Testis (tissue), 3 donors: Measurements from ENCODE around the gene CACNB4. TPM values are rescaled to one million over a fixed set of nuclear protein-coding genes. Genes with fewer than 3 reads are reported as not detected.

ENCODE experiments used
- DNase-seq: peaks from one replicate; pipeline ENCODE4 v3.0.0-alpha.2; 2019
- H3K27ac ChIP-seq, 2 donors: fragments of 200-600 bp; sonication (generic); one replicate each; pipeline ENCODE4 v1.5.1; 2019
- H3K27me3 ChIP-seq: fragments of 200-600 bp; sonication (generic); one replicate; pipeline ENCODE4 v1.5.1; 2019
- H3K36me3 ChIP-seq: fragments of 200-600 bp; sonication (generic); one replicate; pipeline ENCODE4 v1.5.1; 2017; ENCODE audit warnings: low read depth; ENCODE audit errors: missing control alignments
- H3K4me1 ChIP-seq: fragments of 200-600 bp; sonication (generic); one replicate; pipeline ENCODE4 v1.5.1; 2019
- H3K4me3 ChIP-seq, 2 donors: fragments of 200-600 bp; sonication (generic); one replicate each; pipeline ENCODE4 v1.5.1; 2017 to 2019
- H3K9me3 ChIP-seq: fragments of 200-600 bp; sonication (generic); one replicate; pipeline ENCODE4 v1.5.1; 2017
- POLR2A ChIP-seq: fragments of 450-650 bp; IDR thresholded peaks from one replicate; pipeline ENCODE4 v1.6.1; 2017; ENCODE audit warnings: antibody characterized with exemption, mild to moderate bottlenecking, moderate library complexity
- WGBS, 2 donors: methylation state at CpG; one replicate each; pipeline ENCODE4 v1.1.5; 2018; 5-methylcytosine and 5-hydroxymethylcytosine counted together
- intact Hi-C: fragments of 100-400 bp; cut with DNase I; formaldehyde crosslinking; loops from one replicate; pipeline ENCODE4 v1.15.1; 2023; ENCODE audit warnings: low total_unique reads
- polyA plus RNA-seq: library from polyadenylated mRNA; stranded (reverse); fragments of 350-450 nt; fragmentation: Illumina TruSeq; extraction: RNeasy Lipid Tissue Mini Kit (QIAGEN cat#74804); gene quantifications from one replicate; pipeline ENCODE4 v1.2.3, GENCODE V29; 2014; ENCODE audit warnings: low read depth, low replicate concordance; ENCODE audit not compliant: insufficient read depth
- total RNA-seq, 2 donors: library from RNA; depleted of rRNA; stranded (reverse); fragments of >200 nt; gene quantifications; one replicate each; pipeline ENCODE4 v1.2.3, GENCODE V29; 2016
- TF ChIP-seq, protein P1 (sequence below), 3 experiments: fragments of 450-650 bp in 2 of 3; fragments of 200-600 bp in 1 of 3; sonication (generic) in 1 of 3; IDR thresholded peaks; one replicate each; pipeline ENCODE4 v1.5.1; 2016 to 2019; ENCODE audit warnings: antibody characterized with exemption in 3 of 3, mild to moderate bottlenecking in 2 of 3, moderate library complexity in 1 of 3

The CACNB4 gene
- total and polyA plus RNA-seq, 3 donors from 2014 or later, result 7.8 to 83.8 (median 82.2) TPM

DNA sequence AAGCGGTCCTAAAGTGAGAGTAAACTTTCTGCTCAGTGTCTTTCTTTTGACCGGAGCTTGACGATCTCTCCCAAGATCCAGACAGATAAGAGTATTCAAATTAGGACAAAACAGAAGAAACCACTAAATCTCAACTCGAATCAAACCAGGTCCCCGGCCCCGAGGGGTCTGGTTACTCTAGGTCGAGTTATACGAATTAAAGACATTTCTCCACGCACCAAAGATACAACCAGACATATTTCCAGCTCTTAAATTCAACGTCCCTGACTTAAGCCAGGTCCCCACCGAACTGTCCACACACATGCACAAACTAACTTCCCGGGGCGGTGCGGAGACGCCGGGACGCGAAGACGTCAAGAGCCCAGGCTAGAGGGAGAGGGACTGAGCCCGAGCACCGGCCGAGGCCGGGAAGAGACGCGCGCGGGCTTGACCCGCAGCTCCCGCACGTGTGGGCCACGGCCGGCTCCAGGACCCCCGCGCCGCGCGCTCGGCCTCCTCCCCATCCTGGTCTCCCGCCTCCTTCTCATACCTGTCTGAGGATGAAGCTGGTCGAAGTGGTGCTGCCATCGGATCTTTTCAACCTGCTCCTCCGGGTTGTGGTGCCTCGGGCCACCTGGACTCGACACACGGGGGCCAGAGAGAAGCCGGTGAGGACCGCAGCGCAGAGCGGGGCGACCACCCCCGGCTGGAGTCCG, 896 bp downstream of the CACNB4 start:
- peak; percentile 46 for DNase-seq
- peaks cover 14% of the 10 kb centered on the region for H3K4me1 ChIP-seq
- no peak for TF ChIP-seq POLR2A
- TF ChIP-seq, protein P1, sequence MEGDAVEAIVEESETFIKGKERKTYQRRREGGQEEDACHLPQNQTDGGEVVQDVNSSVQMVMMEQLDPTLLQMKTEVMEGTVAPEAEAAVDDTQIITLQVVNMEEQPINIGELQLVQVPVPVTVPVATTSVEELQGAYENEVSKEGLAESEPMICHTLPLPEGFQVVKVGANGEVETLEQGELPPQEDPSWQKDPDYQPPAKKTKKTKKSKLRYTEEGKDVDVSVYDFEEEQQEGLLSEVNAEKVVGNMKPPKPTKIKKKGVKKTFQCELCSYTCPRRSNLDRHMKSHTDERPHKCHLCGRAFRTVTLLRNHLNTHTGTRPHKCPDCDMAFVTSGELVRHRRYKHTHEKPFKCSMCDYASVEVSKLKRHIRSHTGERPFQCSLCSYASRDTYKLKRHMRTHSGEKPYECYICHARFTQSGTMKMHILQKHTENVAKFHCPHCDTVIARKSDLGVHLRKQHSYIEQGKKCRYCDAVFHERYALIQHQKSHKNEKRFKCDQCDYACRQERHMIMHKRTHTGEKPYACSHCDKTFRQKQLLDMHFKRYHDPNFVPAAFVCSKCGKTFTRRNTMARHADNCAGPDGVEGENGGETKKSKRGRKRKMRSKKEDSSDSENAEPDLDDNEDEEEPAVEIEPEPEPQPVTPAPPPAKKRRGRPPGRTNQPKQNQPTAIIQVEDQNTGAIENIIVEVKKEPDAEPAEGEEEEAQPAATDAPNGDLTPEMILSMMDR (IDR thresholded peaks at IDR 0.05), result no peak
- WGBS, 2 donors, result 0% methylated on average over 19 to 28 of the region's 52 CpGs
- H3K36me3 ChIP-seq, result no peaks in the 10 kb centered on the region
- peak overlapping the region; percentile 55 to 64 for H3K4me3 ChIP-seq
- H3K9me3 ChIP-seq, result no peaks in the 10 kb centered on the region
- H3K27me3 ChIP-seq, result no peaks in the 10 kb centered on the region
- intact Hi-C loops, result no loop called here
- H3K27ac ChIP-seq, result peak overlapping the region; percentile 15 to 70

DNA sequence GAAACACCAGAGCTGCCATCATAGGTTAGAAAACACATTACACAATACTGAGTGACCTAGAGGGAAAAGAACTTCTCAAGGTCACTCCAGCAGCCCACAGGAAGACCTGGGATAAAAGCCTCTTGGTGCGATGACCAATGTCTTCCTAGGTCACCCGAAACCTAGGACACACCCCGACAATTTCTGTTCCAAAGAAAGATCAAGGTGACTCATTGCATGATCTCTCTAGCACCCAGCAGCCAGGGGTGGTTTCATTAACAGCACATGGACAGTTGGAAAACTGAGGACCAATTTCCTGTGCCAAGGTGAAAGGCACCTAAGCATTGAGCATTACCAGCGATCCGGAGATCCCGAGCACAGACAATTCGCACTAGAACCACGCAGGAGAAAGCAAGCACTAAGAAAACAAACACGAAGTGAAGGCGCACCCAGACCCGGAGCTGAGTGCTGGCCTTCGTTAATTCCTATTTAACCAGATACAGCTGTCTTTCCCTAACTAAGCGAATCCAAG, 1.5 kb downstream of the CACNB4 start:
- H3K4me3 ChIP-seq, result peak overlapping the region; percentile 55 to 64
- H3K27me3 ChIP-seq, result no peaks in the 10 kb centered on the region
- H3K9me3 ChIP-seq, result no peaks in the 10 kb centered on the region
- peaks cover 14% of the 10 kb centered on the region for H3K4me1 ChIP-seq
- H3K36me3 ChIP-seq, result no peaks in the 10 kb centered on the region
- DNase-seq, result peak; percentile 40
- TF ChIP-seq, protein P1 (IDR thresholded peaks at IDR 0.05), result no peak
- TF ChIP-seq POLR2A, result no peak
- intact Hi-C loops, result no loop called here
- peak overlapping the region; percentile 15 to 70 for H3K27ac ChIP-seq
- 4% methylated on average over 13 of the region's 13 CpGs for WGBS, 2 donors

DNA sequence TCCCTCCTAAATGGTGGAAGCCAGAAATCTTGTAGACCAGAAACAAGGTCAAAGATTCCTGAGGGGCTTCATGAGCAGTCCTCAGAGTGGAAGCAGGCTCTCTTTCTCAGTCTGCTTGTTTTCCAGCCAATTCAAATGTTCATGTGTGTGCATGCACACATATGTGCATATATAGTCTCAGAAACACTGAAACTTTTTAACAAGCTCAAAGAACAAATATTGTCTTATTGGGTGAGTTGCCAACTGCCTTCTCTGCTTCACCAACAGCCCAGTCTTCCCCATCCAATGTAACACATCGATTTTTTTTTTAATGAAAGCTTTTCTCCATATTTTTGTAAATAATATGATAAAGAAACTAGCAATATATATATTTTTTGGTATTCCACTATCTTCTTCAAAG, 3.7 kb downstream of the CACNB4 start:
- intact Hi-C loops, result no loop called here
- Histone ChIP-seq H3K36me3 (no peaks in the 10 kb centered on the region), H3K27me3 (no peaks in the 10 kb centered on the region), H3K4me3 (no peak overlapping the region), H3K9me3 (no peaks in the 10 kb centered on the region), H3K4me1 (peaks cover 14% of the 10 kb centered on the region), H3K27ac (peak overlapping the region in 1 of 2 donors; percentile 52)
- 95% methylated on average over 1 of the region's 1 CpG for WGBS, 2 donors
- no peak for DNase-seq
- no peak for TF ChIP-seq POLR2A
- TF ChIP-seq, protein P1 (IDR thresholded peaks at IDR 0.05), result no peak

DNA sequence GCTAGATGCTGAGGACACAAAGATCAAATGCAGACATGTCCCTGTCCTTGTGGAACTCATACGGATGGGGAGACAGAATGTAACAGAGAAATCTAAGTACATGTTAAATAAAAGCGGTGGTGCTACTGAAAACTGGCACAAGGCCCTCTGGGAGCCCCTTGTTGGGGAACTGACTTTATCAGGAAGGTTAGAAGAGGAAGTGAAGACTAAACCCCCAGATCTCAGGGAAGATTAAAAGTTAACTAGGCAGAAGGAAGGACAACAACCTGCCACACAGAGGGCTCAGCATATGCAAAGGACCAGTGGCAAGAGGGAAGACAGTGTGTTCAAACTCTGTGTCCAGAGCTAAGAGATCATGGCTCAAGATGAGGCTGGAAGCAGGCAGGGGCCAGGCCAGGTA, 4.8 kb downstream of the CACNB4 start:
- H3K36me3 ChIP-seq, result no peaks in the 10 kb centered on the region
- peaks cover 7% of the 10 kb centered on the region for H3K4me1 ChIP-seq
- TF ChIP-seq POLR2A, result no peak
- TF ChIP-seq, protein P1 (IDR thresholded peaks at IDR 0.05), result no peak
- H3K27ac ChIP-seq, result peak overlapping the region; percentile 42 to 52
- H3K4me3 ChIP-seq, result no peak overlapping the region
- H3K27me3 ChIP-seq, result no peaks in the 10 kb centered on the region
- 68 to 76% methylated on average over 2 of the region's 2 CpGs for WGBS, 2 donors
- DNase-seq, result no peak
- intact Hi-C loops, result no loop called here
- H3K9me3 ChIP-seq, result no peaks in the 10 kb centered on the region

DNA sequence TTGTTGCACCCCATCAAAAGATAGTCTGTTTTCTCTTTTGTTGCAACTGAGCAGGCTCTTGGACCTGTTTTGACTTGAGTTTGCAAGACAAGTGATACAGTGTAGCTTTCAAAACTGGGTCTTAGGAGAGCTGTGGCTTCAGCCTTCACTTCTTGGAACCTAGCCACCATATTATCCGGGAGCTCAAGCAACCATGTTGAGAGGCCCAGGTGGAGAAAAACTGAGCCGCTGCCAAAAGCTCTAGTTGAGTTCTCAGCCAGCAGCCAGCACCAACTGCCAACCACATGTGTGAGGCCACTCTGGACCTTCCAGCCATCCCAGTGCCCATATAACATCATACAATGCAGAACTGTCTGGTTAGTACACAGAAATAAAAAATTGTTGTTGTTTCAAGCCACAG, 5.4 kb downstream of the CACNB4 start:
- peak overlapping the region; percentile 42 to 52 for H3K27ac ChIP-seq
- WGBS, 2 donors, result 43 to 46% methylated on average over 2 of the region's 2 CpGs
- intact Hi-C loops, result no loop called here

More for the DNA sequence above, 5.4 kb downstream of the CACNB4 start:
- H3K9me3 ChIP-seq, result no peaks in the 10 kb centered on the region
- peaks cover 4% of the 10 kb centered on the region for H3K4me1 ChIP-seq
- no peaks in the 10 kb centered on the region for H3K36me3 ChIP-seq
- H3K4me3 ChIP-seq, result no peak overlapping the region
- DNase-seq, result peak; percentile 92
- no peaks in the 10 kb centered on the region for H3K27me3 ChIP-seq
- TF ChIP-seq POLR2A, result no peak
- TF ChIP-seq, protein P1 (IDR thresholded peaks at IDR 0.05), result no peak
